NCI-H2107 treated with DMSO at 0.1 percent for 48 hours (cell line): ENCODE results near the gene ARRB1.
"Not testable (repeated sequence)": the region's sequence is repeated elsewhere in the genome, so short reads cannot be mapped to it uniquely, and the experiment has no call there.

Experiments used
- DNase-seq: peaks from one replicate; lab custom pipeline; 2025; ENCODE audit not compliant: unreplicated experiment; lab: John Stamatoyannopoulos, UW

Gene ARRB1

DNA sequence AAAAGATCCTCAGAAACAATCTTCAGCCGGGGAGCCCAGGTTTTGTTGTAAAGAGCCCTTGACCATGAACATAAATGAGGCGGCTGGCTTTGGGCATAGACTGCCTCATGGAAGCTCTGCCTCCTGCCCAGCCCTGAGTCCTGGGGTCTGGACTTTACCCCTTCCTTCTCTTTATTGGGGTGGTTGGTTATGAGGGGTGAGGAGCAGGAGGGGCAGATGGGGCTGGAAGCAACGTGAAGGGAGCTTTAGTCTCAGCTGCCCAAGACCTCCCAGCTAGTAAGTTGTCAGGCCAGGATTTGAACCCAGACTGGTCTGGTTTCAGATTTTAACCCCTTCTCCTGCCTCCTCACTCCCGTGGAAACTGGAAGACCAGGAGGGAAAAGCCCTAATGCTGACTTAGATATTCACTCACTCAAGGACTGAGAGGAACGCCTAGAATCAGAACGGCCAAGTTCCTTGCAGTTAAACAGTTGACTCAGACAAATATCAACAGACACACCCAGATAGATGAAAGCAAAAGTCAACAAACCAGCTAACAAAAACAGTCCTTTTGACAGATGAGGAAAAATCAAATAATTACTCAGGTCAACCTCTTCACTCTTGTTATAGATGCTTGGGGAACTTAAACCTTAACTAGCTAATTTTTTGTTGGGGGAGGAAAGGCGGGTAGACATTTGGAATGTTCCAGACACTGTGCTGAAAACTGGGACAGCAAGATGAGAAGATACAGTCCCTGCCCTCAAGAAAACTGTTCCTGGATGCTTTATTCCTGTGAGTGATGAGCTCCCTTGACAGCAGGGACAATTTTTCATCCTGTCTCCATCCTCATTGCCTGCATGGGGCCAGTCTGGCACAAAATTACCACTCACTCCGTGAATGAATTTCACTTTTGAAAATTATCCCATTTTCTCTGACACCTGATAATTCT lies 20.8 kb upstream of the ARRB1 start:
- DNase-seq: no peak

DNA sequence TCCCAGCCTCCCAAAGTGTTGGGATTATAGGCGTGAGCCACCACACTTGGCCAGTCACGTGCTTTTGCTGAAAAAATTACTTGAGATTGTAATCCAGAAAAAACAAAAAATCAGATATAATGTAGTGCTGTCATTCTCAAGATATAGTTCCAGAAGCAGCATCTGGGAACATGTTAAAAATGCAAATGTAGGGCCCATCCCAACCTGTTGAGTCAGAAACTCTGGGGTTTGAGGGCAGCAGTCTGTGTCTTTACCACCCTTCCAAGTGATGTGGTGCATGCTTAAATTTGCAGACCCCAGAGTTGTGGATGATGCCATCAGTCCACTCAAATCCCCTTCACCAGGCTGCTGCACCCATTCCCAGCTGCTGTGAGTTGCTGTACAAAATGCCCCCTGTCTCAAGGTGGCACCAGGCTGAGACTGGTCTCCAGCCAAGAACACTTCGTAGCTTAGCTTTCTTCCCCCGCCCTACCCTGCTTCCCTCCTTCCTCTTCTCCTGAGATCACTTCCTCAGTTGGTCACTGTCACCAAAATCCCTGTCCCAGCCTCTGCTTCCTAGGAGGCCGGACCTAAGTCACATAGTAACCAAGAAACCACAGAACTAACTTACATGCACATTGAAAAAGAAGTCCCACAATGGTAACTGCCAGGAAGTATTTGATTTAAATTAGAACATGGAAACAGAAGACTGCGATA lies 18.2 kb upstream of the ARRB1 start:
- no peak for DNase-seq

DNA sequence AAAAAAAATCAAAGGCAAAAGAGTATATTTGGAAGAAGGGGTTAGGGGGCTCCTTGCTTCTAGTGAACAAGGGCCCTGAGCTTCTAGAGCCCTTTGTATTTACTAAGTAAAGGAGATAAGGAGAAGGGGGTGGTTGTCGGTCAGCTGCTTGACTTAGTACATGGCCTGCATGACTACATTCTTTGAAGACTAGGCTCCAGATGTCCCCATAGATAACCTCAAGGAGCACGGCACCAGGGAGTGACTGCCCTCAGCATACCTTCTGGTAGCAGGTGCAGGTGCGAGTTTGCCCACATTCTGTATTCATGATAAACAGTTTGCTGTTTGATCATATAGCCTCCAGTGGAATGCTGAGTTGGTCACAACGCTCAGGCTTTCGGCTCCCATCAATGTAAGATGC lies 15.4 kb upstream of the ARRB1 start:
- not testable (repeated sequence) for DNase-seq

DNA sequence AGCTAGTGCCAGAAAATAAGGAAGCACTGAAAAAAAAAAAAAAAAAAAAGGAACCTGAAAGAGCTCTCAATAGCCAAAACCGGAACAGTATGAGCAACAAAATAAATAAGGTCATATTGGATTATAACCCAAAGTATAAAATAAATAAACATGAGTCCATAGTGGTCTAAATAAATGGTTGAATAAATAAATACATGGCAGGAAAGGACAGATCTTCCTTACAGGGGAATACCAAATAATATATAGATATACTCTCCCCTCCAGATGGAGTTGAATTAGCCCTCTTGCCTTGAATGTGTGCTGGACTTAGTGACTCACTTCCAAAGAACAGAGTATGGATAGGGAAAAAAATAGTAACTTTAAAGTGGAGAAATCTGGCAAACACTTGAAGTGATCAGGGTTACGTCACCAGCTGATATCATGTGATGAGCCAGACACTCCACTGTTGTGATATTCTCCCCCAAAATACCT lies 14.3 kb upstream of the ARRB1 start:
- no peak for DNase-seq

DNA sequence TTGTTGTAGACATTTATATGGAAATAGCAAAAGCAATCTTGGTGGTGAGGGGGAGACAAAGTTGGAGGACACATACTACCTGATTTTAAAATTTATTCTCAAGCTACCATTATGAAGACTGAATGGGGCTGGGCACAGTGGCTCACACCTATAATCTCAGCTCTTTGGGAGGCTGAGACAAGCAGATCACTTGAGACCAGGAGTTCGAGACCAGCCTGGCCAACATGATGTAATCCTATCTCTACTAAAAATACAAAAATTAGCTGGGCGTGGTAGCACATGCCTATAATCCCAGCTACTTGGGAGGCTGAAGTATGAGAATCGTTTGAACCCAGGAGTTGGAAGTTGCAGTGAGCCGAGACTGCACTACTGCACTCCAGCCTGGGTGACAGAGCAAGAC lies 10.8 kb upstream of the ARRB1 start:
- not testable (repeated sequence) for DNase-seq

DNA sequence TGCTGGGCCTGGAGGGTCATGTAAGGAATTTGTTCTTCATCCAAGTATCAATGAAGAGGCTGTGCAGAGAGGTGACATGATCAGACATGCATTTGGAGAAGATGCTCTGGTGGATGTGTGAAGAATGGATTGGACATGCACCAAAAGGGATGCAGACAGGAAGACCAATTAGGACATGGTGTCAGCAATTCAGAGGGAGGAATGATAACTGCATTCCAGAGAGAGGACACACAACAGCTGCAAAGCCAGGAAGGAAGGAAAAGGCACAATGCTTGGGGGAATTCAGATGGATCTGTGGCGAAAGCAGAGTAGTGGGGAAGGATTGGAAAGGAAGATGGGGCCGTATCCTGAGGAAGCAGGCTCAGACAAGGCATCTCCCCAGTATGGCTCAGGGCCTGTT lies 5.2 kb upstream of the ARRB1 start:
- DNase-seq: no peak

DNA sequence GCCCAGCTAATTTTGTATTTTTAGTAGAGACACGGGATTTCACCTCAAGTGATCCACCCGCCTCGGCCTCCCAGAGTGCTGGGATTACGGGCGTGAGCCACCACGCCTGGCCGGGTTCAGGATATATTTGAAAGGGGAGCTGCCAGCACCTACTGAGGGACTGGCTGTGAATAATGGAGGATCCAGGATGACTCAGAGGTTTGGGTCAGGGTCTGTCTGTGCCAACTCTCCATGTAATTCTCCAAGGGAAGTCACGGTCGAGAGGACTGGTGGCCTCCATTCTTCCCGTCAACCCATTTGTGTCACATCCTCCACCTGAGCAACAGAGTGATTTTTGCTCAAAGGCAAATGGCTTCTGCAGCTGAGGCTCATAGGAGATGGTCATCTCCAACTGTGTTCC lies 3.6 kb upstream of the ARRB1 start:
- no peak for DNase-seq

DNA sequence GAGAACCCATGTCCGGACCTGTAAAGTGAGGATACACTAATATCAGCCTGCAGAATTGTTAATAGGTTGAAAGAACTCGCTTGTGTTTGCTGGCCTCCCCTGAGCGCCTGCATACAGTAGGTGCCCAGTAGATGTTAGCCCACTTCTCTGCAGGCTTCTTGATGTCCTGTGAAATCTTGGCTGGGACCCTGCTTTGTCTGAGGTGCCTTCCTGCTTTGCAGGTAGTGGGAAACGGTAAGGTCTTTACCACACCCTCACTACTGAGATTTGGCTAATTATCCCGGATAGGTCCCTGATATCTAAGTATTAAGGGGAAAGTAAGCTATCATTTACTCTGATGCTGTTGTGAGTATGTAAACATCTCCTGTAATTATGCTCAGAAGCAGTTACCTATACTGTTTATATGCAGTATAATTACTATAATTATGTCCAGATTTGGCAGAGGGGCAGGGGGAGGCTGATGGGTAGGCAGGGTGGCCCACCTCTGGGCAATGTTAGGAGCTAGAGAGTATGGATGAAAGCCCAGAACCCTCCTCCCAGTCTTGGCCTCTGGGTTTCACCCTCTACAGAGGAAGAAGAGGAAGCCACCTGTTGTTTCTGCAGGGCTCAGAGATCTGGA lies 1.2 kb upstream of the ARRB1 start:
- no peak for DNase-seq

DNA sequence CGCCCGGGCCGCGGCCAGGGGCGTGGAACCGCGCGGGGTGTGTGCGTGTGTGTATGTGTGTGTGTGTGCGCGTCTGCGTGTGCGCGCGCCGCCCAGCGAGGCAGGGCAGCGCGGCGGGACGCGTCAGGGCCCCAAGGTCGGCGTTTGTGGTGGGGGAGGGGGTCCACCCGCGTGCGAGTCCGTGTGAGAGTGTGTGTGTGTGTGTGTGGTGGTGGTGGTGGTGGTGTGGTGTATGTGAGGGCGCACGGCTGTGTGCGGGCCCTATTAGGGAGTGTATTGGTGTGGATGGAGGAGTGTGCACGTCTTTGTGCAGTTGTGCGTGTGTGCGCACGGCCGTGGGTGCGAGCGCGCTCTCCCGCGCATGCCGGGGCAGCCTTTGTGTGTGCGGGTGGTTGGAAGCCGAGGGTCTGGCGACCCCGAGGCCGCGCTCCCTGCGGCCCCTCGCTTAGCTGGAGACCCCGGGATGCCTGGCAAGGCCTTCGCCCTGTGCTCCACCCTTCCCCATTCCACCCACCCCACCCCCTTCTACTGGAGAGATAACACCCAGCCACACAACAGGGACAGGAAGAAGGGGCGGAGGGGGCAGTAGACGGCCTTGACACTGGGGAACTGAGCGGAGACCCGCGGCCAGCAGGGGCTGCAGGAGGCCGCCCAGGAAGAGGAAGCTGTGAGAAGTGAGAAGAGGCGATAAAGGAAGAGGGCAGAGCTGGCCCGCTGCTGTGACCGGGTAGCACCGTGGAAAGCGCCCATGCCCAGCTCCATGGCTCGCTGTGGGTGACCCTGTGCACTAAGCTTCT lies 528 bp upstream of the ARRB1 start:
- no peak for DNase-seq

DNA sequence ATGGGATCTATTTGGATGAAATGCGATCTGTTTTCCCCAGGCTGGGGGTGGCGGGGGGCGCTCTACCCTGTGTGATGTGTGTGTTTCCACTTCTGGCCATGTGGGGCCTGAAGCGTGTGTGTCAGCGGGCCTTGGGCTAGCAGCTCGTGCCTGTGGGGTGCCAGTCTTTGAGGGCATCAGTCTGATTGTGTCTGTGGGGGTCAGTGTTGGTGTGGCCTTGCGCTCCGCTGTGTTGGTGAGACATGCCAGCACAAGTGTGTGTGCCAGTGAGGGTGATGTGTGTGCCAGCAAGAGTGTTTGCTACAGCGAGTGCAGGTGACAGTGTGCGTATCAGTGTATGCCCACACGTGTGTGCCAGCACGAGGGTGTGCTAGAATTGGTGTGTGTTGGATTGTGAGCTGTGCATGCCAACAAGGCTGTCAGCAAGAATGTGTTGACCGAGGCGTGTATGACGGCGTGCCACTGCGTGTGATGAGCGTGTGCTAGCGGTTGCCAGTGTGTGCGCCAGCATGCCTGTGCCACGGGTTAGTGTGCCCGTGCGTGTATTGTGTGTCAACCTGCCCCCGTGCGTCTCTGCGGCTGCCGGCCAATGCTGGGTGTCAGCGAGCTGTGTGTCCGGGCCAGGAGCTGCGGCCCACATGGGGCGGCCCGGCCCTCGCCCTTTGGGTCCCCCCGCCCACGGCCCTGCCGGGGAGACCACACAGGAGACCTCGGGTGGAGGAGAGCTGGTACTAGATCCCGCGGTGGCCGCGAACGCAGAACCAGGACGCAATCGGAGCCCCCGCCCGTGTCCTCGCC lies 519 bp downstream of the ARRB1 start:
- DNase-seq: no peak

DNA sequence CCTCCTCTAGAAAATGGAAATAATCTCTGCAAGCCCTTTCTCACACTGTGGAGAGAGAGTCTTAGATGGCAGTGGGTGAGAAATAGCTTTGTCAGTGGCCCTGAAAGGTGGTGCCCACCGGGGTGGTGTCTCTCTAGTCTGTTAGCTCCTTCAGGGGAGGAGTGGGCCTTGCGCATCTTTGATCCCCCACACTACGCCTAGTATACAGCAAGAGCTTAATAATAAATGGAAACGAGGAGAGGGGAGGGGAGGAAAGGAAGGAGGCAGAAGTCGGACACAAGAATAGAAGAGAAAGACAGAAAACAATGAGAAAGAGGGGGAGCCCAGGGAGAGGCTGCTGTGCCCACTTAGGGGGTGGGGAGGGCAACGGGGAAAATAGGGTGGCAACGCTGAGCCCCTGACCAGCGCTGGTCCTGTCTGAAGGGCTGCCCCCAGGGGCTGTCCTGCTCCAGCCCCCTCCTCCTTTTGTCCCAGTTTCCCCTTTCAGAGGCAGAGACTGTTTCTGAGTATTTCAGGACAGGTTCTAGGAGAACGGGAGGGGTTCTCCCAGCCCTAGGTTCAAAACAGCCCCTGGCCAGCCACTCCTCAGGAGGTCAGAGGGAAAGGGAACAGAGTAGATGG lies 1.2 kb downstream of the ARRB1 start:
- DNase-seq: no peak

DNA sequence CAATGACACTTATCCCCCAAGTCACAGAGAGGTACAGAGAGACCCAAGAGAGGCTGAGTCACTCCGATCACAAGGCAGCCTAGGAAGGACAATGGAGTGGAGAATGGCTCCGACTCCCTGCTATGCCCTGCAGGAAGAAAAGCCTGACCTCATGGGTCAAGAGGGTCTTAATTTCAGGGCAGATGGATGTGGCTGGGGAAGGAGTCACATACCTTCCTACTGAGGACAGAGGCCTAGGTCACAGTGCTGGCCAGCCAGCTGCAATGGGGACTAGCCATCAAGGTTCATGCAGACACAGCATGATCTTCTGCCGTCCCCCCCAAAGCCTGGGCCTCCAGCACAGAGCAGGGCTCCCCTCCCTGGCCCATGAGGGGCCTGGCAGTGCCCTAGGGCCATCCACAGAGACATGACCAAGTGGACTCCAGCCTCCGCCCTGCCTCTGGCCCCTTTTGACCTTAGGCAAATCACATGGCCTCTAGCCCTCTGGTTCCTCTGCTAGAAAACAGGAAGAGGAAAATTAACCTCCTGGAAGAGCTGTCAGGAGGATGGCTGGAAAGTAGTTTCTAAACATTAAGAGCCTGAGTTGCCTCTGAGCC lies 1.8 kb downstream of the ARRB1 start:
- DNase-seq: no peak

DNA sequence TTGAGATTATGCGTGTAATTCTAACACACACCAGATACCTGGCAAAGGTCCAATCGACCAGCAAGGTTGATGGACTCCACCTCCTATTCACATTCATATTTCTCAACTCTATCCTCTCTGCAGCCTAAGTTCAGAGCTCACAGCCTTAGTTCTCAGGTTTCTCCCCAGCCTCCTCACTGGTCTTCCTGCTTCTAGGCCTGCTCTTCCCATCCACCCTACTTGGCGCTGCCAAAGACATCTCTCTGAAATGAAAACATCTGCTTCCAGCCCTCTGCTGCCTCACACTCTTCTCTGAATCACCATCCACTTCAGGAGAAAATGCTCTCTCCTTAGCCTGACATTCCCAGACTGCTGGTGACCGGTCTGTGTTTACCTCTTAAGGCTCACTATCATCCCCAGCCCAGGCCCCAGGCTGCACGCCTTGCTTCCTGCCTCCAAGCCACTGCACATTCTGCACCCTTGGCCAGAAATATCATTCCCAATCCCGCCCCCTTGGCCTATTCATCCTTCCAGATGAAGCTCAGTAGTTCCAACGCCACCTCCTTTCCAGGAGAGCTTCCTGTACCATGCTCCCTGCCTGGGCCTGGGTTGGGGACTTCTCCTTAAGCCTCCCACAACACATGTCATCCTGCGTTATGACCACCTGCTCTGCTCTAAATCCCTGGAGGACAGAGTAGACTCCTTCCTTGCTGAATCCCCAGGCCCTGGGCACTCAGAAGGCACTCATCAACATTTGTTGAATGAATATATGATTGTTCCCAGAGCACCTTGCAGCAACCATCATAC lies 3.5 kb downstream of the ARRB1 start:
- DNase-seq: no peak

DNA sequence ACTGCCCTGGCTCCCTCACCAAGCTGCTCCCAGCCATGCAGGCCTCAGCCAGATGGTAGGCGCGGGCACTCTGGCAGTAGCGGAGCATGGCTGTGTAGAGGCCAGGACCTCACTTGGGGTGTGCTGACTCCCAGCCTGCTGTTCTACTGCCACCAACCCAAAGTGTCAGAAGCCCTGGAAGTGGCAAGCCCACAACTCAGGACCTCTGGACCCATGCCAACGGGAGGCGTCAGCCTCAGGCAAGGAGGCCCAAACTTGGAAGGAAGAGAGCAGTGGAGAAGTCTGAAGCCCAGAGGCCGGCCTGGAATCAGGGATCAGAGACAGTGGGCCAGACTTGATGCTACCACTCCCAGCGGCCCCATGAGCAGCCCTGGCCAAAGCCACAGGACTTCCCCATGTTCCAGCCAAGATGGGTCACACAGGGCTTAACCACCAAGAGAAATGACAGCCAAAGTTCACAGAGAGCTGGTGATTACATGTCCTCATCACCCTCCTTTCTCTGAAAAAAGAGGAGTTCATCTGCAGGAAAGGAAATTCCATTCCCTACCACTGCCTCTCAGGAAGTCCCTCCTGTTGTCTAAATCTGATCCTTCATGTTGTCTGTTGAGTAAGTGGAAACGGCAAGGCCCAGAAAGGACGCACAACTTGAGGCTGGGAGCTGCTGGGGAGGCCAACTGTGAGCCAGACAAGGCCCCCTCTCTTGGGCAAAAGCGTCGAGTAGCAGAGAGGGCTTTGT lies 4.4 kb downstream of the ARRB1 start:
- DNase-seq: no peak

DNA sequence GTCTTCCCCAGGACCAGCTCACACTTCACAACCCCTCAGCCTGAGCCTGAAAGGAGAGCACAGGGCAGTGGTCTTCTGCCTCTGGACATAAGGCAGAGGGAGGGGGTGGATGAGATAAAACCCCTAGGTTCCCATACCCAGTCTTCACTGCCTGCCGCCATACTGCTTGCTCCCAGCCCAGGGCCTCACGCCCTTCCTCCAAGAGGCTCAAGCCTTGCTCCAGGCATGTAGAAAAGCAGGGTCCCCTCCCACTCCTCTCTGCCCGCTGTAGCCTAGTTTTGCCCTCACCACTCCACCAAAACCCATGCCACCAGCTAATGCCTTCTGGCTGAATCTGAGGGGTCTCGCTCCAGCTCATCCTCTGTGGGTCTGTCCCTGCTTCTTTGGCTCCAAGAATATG lies 5.2 kb downstream of the ARRB1 start:
- no peak for DNase-seq

DNA sequence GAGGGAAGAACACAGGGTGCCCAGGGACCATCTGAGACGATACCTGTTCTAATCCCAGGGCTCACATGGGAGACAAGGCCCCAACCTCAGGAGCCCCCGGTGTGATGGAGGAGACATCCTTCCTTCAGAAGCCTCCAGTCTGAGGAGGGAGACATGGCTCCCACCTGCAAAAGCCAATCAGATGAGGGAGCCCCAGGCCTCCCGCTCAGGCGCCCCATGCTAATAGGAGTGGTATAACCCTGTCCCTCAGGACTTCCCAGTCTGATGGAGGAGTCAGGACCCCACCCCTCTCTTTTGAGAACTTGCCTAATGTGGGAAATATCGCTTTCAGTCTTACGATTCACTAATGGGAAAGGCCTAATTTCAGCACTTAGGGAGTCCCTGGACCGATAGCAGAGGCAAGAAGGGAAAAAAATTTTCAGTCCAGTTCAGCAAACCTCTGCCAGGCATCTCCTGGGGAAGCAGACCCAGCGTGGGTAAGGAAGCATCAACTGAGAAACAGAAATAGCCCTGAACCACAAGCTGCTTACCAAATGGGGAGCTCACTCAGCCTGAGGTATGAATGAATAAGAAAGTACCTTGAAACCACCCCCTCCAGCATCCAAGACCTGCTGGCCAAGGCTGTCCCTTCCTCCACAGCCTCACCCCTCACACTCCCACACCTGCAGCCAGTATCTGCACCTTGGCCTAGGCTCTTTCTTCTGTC lies 5.9 kb downstream of the ARRB1 start:
- no peak for DNase-seq

DNA sequence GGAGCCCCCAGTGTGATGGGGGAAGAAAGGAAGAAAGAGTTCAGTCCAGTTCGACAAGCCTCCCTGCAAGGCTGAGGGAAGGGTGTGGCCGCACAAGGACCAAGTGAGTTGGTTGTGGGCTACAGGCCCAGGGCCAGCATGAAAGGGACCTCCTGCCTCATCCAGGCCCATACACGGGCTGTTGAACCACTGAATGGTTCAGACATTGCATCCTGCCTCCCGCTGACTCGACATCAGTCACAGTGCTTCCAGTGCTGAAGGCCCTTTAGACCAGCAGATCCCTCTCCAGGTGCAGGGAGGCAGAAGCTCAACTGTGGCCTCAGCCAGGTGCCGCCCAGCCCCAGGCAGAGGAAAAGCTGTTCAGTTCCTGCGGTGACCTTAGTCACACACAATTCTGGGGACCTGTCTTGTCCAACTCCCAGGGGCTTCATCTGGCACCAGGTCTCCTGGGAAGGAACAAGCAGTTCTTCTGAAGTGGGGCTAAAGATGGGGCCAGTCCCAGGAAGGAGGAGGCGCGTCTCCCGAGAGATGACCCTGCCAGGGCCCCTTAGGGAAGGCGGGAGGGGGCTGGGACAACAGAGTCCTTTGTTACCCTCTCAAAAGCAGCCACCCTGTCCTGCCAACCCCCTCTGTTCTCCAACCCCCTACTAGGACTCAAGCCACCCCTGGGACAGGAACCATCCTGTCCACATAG lies 6.6 kb downstream of the ARRB1 start:
- no peak for DNase-seq
